Measurements from ENCODE around the gene SENP2.
"Not testable (repeated sequence)": the region's sequence is repeated elsewhere in the genome, so short reads cannot be mapped to it uniquely, and the experiment has no call there.

SENP2 gene

GRCh38 chr3:185585859-185586685, at the start of gene SENP2:
Gene SENP2, plus strand, starts transcription at chr3:185586295. Its CDS starts 119 bp downstream, at chr3:185586414.
- DNase-seq (ENCODE audit: low read depth in 2 of 2) = peak; percentile 98

GRCh38 chr3:185537369-185537970, 48.6 kb upstream of the SENP2 start:
- DNase-seq (ENCODE audit: low read depth in 2 of 2) = peak; percentile 22 to 32

GRCh38 chr3:185539934-185540333, 46.2 kb upstream of the SENP2 start:
- no peak for DNase-seq (ENCODE audit: low read depth in 2 of 2)

DNA sequence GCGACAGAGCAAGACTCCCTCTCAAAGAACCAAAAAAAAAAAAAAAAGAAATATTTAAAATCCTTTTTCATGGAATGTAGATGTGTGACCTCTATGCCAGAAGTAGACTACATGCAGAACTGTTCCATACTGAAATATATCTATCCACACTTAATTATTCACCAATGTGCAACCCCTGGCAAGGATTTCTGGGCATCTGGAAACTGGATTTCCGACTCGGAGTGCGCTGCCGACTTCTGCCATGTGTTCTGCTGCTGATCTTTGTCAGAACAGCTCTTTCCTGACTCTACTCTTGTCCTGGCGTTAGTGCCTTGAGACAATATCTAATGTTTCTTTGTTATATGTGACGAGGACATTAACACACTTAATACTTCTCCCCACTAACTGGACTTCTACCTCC, 45.4 kb upstream of the SENP2 start:
- no peak for DNase-seq (ENCODE audit: low read depth in 2 of 2)

GRCh38 chr3:185549122-185549521, 37.0 kb upstream of the SENP2 start:
- DNase-seq (ENCODE audit: low read depth in 2 of 2) = peak; percentile 93 to 95

DNA sequence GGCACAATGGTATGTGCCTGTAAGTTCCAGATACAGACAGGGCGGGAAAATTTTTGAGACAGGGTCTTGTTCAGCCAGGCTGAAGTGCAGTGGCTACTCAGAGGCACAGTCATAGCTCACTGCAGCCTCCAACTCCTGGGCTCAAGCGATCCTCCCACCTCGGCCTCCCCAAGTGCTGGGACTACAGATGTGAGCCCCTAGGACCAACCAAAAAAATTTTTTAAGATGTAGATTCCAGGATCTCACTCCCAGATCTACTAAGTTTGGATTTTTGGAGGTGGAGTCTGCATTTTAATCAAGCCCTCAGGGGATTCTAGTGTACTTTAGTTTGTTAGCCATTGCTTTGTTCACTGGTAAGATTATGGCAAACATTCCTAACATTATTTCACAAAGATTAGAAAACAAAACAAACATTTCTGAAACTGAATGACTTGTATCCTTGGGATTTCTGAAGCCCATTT, 36.4 kb upstream of the SENP2 start:
- no peak for DNase-seq (ENCODE audit: low read depth in 2 of 2)

DNA sequence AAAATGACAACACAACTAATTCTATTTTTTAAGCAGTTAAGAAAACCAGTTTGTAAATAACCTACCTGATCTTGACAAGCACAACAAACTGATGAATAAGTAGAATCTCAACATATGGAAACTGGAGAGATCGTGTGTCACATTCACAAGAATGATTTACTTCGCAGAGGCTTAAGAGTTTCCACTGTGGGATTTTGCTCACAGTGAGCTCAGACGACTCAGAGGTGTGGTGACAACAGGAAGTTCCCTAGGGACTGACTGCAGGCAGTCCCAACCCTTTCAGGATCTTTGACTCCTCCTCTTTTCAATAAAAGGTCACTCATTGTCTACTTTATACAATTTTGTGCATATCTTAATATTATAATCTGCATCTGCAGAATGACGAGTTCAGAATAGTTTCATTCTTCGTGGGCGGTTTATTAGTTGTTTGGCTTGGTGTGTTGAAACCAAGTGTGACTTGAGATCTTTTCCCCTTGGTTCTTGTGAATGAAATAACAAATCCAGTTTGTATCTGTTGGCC, 33.7 kb upstream of the SENP2 start, which contains the start of gene LIPH:
Gene LIPH, minus strand, starts transcription at position 231 of the 520 bp plus-strand sequence. Its CDS starts 117 bp downstream, at position 114.
- no peak for DNase-seq (ENCODE audit: low read depth in 2 of 2)

DNA sequence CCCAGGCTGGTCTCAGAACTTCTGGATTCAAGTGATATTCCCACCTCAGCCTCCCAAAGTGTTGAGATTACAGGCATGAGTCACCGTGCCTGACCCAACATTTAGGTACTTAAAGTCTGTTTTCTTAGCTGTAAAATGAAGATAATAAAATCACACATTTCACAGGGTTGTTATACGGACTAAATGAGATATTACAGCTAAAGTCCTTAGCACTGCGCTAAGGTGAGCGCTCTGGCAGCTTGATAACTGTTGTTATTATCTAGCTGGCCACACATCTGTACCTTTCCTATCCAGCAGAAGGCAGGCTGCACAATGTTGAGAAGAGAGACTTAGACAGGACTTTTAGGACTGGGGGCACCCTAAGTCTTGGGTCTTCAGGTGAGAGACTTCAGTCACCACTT, 31.0 kb upstream of the SENP2 start:
- DNase-seq (ENCODE audit: low read depth in 2 of 2) = no peak

- no peak for DNase-seq (ENCODE audit: low read depth in 2 of 2)
These were observed 30.2 kb upstream of the SENP2 start for GRCh38 chr3:185555860-185556347.

GRCh38 chr3:185556640-185557039, 29.5 kb upstream of the SENP2 start:
- not testable (repeated sequence) for DNase-seq (ENCODE audit: low read depth in 2 of 2)

DNA sequence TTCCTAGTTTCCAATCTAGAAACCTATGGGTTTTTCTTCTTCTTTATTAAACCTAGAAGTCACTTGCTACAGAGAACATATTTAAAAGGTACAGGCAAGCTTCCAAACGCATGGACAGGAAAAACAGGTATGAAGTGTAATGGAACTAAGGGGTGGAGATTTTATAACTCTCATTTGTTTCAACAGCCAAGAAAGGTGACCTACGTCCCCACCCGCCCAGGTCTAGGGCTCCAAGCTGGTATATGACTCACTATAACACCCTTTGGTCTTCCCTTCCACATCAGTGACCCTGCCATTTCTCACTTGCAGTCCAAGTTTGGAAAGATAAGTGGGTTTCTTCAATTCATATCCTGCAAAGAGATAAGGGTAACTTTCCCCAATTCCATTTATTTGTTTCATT, 27.7 kb upstream of the SENP2 start:
- DNase-seq (ENCODE audit: low read depth in 2 of 2) = no peak

GRCh38 chr3:185559706-185560090, 26.4 kb upstream of the SENP2 start:
- DNase-seq (ENCODE audit: low read depth in 2 of 2) = no peak

DNA sequence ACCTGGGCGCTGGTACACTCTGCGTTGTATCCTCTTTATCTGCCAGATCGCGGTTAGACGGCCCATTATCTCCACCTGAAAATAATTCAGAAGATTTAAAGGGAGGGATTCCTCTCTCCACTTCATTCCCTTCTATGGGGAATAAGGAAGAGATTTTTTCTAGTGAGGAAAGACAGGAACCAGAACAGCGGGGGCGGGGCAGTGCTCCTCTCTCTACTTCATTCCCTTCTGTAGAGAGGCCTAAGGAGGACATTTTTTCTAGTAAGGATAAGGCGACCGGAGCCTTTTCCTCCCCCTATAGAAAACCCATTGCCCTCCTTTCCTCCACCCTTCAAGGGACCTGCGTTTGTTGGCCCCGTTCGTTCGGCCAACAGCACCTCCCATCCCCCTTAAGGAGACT, 25.4 kb upstream of the SENP2 start:
- DNase-seq (ENCODE audit: low read depth in 2 of 2) = no peak

DNA sequence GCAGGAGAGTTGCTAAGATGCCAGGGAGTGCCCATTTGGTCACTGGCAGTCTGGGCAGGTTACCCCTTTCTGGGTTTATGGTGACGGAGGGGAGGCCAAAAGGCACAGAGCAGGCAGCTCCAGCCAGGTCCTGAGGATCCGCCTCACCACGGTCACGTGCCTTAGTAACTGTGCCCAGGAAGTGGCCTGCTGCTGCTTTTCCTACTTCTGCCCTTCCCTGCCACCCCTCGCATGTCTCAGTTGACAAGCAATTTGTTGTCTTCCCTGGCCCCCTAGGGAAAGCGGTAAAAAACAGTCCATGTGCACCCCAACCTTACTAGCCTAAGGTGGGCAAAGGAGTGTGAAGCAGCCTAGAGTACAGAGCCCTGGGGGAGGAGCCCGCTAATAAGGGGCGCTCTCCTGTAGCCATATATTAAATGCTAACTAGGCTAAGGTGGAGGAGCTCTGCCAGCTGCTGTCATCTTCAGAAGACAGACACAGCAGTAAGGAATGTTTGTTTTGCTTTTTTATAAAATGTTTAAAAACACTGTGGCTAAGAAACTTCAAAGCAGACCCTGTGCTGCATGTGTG, 24.6 kb upstream of the SENP2 start:
- DNase-seq (ENCODE audit: low read depth in 2 of 2) = no peak

- DNase-seq (ENCODE audit: low read depth in 2 of 2) = no peak
These were observed 24.1 kb upstream of the SENP2 start for GRCh38 chr3:185561958-185562357.

DNA sequence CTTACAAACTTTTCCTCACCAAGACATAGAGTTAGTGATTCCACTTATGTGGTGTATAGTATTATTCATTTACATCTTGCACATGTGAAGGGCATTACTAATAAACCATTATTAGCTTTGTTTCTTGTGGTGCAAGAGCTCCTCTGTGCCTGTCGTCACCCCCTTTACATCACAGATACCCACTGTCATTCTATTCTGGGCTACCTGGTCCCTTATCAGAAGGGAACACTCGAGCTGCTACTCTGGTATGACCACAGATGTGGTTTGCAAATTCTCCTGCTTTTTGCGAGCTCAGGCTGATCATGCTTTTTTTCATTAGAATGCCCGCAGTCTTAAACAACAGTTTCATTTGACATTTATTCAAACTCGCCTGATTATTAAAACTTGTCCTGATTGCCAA, 13.9 kb upstream of the SENP2 start:
- DNase-seq (ENCODE audit: low read depth in 2 of 2) = no peak

DNA sequence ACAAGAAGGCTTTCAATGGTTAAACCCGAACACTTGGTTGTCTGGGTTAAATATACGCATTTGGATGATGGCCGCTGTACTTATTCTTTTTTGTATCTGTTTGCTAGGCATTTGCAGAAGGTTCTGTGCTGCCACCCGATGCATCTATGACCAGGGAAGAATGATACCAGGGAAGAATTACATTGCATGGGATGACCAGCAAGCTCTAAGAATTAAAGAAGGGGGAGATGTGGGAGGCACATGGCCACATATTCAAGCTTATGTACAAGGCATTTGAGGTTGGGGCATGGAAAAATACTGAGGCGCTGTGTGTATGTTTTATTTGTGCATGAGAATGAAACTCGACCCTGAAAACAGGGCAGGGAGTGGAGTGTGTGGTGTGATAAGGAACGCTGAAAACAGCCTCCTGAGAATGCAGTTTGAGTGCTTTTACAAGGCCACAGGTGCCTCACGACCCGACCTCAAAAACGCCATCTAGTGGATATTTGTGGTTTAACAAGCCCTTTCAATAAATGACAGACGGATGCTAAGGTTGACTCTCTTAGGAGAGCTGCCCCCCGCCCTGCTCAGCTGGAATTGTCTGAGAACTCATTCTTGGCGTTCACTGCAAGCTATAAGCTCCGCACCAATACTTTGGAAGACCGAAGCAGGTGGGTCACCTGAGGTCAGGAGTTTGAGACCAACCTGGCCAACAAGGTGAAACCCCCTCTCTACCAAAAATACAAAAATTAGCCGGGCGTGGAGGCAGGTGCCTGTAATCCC, 10.8 kb upstream of the SENP2 start:
- DNase-seq (ENCODE audit: low read depth in 2 of 2) = not testable (repeated sequence)

GRCh38 chr3:185582236-185582635, 3.9 kb upstream of the SENP2 start:
- no peak for DNase-seq (ENCODE audit: low read depth in 2 of 2)

- no peak for DNase-seq (ENCODE audit: low read depth in 2 of 2)
These were observed 3.2 kb upstream of the SENP2 start for GRCh38 chr3:185582871-185583270.

DNA sequence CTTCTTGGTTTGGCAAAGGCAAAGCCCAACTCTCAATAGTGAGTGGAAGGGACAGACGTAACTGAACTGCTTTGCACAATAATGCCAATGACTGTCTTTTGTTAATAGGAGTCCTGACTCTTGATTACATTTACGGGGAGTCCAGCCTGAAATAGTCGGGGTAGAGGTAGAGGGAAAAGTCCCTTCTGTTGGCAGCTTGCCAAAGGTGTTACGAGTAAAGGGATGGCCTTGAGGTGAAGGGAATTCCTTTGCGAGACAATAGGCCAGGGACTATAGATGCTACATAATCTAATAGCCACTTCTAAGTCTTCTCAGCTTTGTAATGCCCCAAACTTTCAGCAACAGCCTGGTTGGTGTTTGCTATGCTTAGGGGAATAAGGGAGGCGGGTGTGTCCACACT, 2.2 kb upstream of the SENP2 start:
- no peak for DNase-seq (ENCODE audit: low read depth in 2 of 2)

DNA sequence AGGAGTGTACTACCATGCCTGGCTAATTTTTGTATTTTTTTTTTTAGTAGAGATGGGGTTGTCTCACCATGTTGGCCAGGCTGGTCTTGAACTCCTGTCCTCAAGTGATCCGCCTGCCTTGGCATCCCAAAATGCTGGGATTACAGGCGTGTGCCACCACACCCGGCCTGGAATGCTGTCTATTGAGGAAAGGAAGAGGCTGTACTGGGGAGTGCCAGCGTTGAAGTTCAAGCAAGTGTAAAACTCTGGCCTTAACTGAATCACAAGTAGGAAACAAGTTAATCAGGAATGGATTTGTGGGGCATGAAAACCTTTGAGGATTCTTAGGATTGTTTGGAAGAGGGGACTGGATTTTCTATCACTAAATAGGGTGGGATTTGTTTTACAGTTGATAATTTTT, 1.4 kb upstream of the SENP2 start:
- no peak for DNase-seq (ENCODE audit: low read depth in 2 of 2)

GRCh38 chr3:185585518-185585858, 607 bp upstream of the SENP2 start:
- no peak for DNase-seq (ENCODE audit: low read depth in 2 of 2)
